CD4-positive, alpha-beta T cell treated with Interleukin-10 for 1 hour (primary cell): ENCODE data around the gene CALCOCO2.
"Not testable (repeated sequence)": the region's sequence is repeated elsewhere in the genome, so short reads cannot be mapped to it uniquely, and the experiment has no call there.

Experiments
- DNase-seq: peaks from one replicate; pipeline ENCODE4 v3.0.0-alpha.2; 2020

CALCOCO2 gene

GRCh38 chr17:48830840-48831548 lies at the start of gene CALCOCO2:
Gene CALCOCO2 (plus strand): TSS chr17:48831035. CDS start chr17:48841708, 10,673 bp downstream.
- DNase-seq: peak; percentile 91

GRCh38 chr17:48787828-48788227 lies 43.0 kb upstream of the CALCOCO2 start:
- DNase-seq: no peak

GRCh38 chr17:48790607-48791127 lies 40.2 kb upstream of the CALCOCO2 start:
- DNase-seq: no peak

GRCh38 chr17:48791128-48792032 lies 39.5 kb upstream of the CALCOCO2 start:
- DNase-seq: peak; percentile 20

GRCh38 chr17:48792033-48792798 lies 38.6 kb upstream of the CALCOCO2 start:
- DNase-seq: no peak

- DNase-seq: no peak
These were observed 35.2 kb upstream of the CALCOCO2 start for GRCh38 chr17:48795444-48796162.

- not testable (repeated sequence) for DNase-seq
These were observed 34.7 kb upstream of the CALCOCO2 start for GRCh38 chr17:48796163-48796522.

- DNase-seq: no peak
These were observed 31.6 kb upstream of the CALCOCO2 start for GRCh38 chr17:48799069-48799723.

GRCh38 chr17:48800626-48801217 lies 30.1 kb upstream of the CALCOCO2 start:
- no peak for DNase-seq

- peak; percentile 68 for DNase-seq
These were observed 25.9 kb upstream of the CALCOCO2 start for GRCh38 chr17:48804936-48805411.

GRCh38 chr17:48809182-48809581 lies 21.7 kb upstream of the CALCOCO2 start:
- no peak for DNase-seq

GRCh38 chr17:48812001-48812400 lies 18.8 kb upstream of the CALCOCO2 start:
- DNase-seq: no peak

- DNase-seq: peak; percentile 74
These were observed 16.3 kb upstream of the CALCOCO2 start for GRCh38 chr17:48814504-48814903.

- no peak for DNase-seq
These were observed 15.5 kb upstream of the CALCOCO2 start for GRCh38 chr17:48815311-48815710.

GRCh38 chr17:48816438-48816773 lies 14.4 kb upstream of the CALCOCO2 start:
- no peak for DNase-seq

GRCh38 chr17:48816774-48817590 lies 13.9 kb upstream of the CALCOCO2 start, which contains the start of gene TTLL6:
Gene TTLL6 (minus strand): TSS chr17:48817229. CDS start chr17:48817072, 157 bp downstream.
- peak; percentile 83 for DNase-seq

GRCh38 chr17:48818361-48818841 lies 12.4 kb upstream of the CALCOCO2 start:
- DNase-seq: no peak

GRCh38 chr17:48819466-48819865 lies 11.4 kb upstream of the CALCOCO2 start:
- no peak for DNase-seq

GRCh38 chr17:48820936-48821335 lies 9.9 kb upstream of the CALCOCO2 start:
- DNase-seq: not testable (repeated sequence)
